Measurements from ENCODE around the gene LSP1. TPM values are rescaled to one million over a fixed set of nuclear protein-coding genes. Genes with fewer than 3 reads are reported as not detected.
A peak's percentile ranks its signal among the peaks of the same experiment; 100 is the strongest.

The LSP1 gene
- total RNA-seq, 2 experiments from 2014 or later: 668 to 687 TPM

GRCh38 chr11:1817000-1817399 lies 35.9 kb upstream of the LSP1 start:
- H3K4me3 Mint-ChIP-seq: no peak overlapping the region
- H3K4me1 Mint-ChIP-seq: no peaks in the 10 kb centered on the region
- H3K36me3 Mint-ChIP-seq (ENCODE audit: low read depth): no peaks in the 10 kb centered on the region
- CTCF ChIA-PET: interaction anchor here (0.7 to 1.5 kb wide), 4 partner anchors 14 to 243 kb away, joined by 3 to 4 read pairs (median 3); no protein-coding TSS in a partner anchor
- H3K9me3 Mint-ChIP-seq: peaks cover 7% of the 10 kb centered on the region
- POLR2A ChIA-PET: no interaction called here
- H3K27ac Mint-ChIP-seq: no peak overlapping the region
- H3K27me3 Mint-ChIP-seq: peaks cover 6% of the 10 kb centered on the region
- DNase-seq: no peak

GRCh38 chr11:1817511-1817910 lies 35.4 kb upstream of the LSP1 start:
- no peaks in the 10 kb centered on the region for H3K4me1 Mint-ChIP-seq
- no peak overlapping the region for H3K27ac Mint-ChIP-seq
- no peak overlapping the region for H3K4me3 Mint-ChIP-seq
- no peaks in the 10 kb centered on the region for H3K36me3 Mint-ChIP-seq (ENCODE audit: low read depth)
- peaks cover 7% of the 10 kb centered on the region for H3K9me3 Mint-ChIP-seq
- DNase-seq: no peak
- peaks cover 3% of the 10 kb centered on the region for H3K27me3 Mint-ChIP-seq
- ChIA-PET POLR2A (no interaction called here), CTCF (interaction anchor here (0.7 to 1.5 kb wide), 5 partner anchors 12 to 243 kb away, joined by 3 to 4 read pairs (median 3); no protein-coding TSS in a partner anchor)

GRCh38 chr11:1819074-1819473 lies 33.8 kb upstream of the LSP1 start:
- Mint-ChIP-seq H3K4me3 (no peak overlapping the region), H3K9me3 (peaks cover 7% of the 10 kb centered on the region), H3K27me3 (no peaks in the 10 kb centered on the region), H3K36me3 (ENCODE audit: low read depth) (no peaks in the 10 kb centered on the region), H3K4me1 (no peaks in the 10 kb centered on the region), H3K27ac (peak overlapping the region; percentile 34)
- CTCF ChIA-PET: interaction anchor here (1.4 kb wide), 1 partner anchor 14 kb away, joined by 3 read pairs; no protein-coding TSS in a partner anchor
- DNase-seq: no peak
- POLR2A ChIA-PET: no interaction called here

GRCh38 chr11:1820463-1821325 lies 32.2 kb upstream of the LSP1 start:
- no peaks in the 10 kb centered on the region for H3K36me3 Mint-ChIP-seq (ENCODE audit: low read depth)
- ChIA-PET CTCF (interaction anchor here (0.8 to 1.0 kb wide), 2 partner anchors 127 kb away, joined by 3 to 4 read pairs; no protein-coding TSS in a partner anchor), POLR2A (no interaction called here)
- no peaks in the 10 kb centered on the region for H3K4me1 Mint-ChIP-seq
- no peak for DNase-seq
- no peaks in the 10 kb centered on the region for H3K27me3 Mint-ChIP-seq
- H3K9me3 Mint-ChIP-seq: peaks cover 7% of the 10 kb centered on the region
- no peak overlapping the region for H3K27ac Mint-ChIP-seq
- H3K4me3 Mint-ChIP-seq: no peak overlapping the region

GRCh38 chr11:1821562-1821961 lies 31.3 kb upstream of the LSP1 start:
- H3K4me3 Mint-ChIP-seq: no peak overlapping the region
- no peaks in the 10 kb centered on the region for H3K4me1 Mint-ChIP-seq
- H3K36me3 Mint-ChIP-seq (ENCODE audit: low read depth): no peaks in the 10 kb centered on the region
- no peak for DNase-seq
- ChIA-PET CTCF (interaction anchor here (0.6 to 1.9 kb wide), 2 partner anchors 114 to 128 kb away, joined by 3 to 9 read pairs; no protein-coding TSS in a partner anchor), POLR2A (no interaction called here)
- H3K27me3 Mint-ChIP-seq: no peaks in the 10 kb centered on the region
- H3K9me3 Mint-ChIP-seq: peaks cover 7% of the 10 kb centered on the region
- H3K27ac Mint-ChIP-seq: no peak overlapping the region

- Mint-ChIP-seq H3K27me3 (no peaks in the 10 kb centered on the region), H3K27ac (no peak overlapping the region), H3K36me3 (ENCODE audit: low read depth) (no peaks in the 10 kb centered on the region), H3K4me3 (no peak overlapping the region), H3K9me3 (peaks cover 7% of the 10 kb centered on the region), H3K4me1 (no peaks in the 10 kb centered on the region)
- DNase-seq: no peak
- CTCF ChIA-PET: interaction anchor here (1.2 to 1.9 kb wide), 2 partner anchors 129 to 170 kb away, joined by 3 to 9 read pairs; no protein-coding TSS in a partner anchor
- POLR2A ChIA-PET: no interaction called here
Observed at GRCh38 chr11:1822648-1823375, 30.1 kb upstream of the LSP1 start.

GRCh38 chr11:1823376-1824220 lies 29.3 kb upstream of the LSP1 start:
- H3K36me3 Mint-ChIP-seq (ENCODE audit: low read depth): no peaks in the 10 kb centered on the region
- no peaks in the 10 kb centered on the region for H3K27me3 Mint-ChIP-seq
- POLR2A ChIA-PET: no interaction called here
- no peaks in the 10 kb centered on the region for H3K4me1 Mint-ChIP-seq
- H3K27ac Mint-ChIP-seq: no peak overlapping the region
- peaks cover 5% of the 10 kb centered on the region for H3K9me3 Mint-ChIP-seq
- H3K4me3 Mint-ChIP-seq: no peak overlapping the region
- DNase-seq: no peak
- CTCF ChIA-PET: interaction anchor here (0.7 to 1.9 kb wide), 4 partner anchors 114 to 171 kb away, joined by 3 to 9 read pairs (median 4); no protein-coding TSS in a partner anchor

- no peak for DNase-seq
- Mint-ChIP-seq H3K4me1 (no peaks in the 10 kb centered on the region), H3K27ac (no peak overlapping the region), H3K4me3 (no peak overlapping the region), H3K9me3 (peaks cover 4% of the 10 kb centered on the region), H3K36me3 (ENCODE audit: low read depth) (no peaks in the 10 kb centered on the region), H3K27me3 (no peaks in the 10 kb centered on the region)
- POLR2A ChIA-PET: no interaction called here
- CTCF ChIA-PET: interaction anchor here (0.5 to 1.7 kb wide), 3 partner anchors 115 to 253 kb away, joined by 3 to 4 read pairs (median 4); no protein-coding TSS in a partner anchor
Observed at GRCh38 chr11:1824221-1825038, 28.5 kb upstream of the LSP1 start.

- H3K9me3 Mint-ChIP-seq: no peaks in the 10 kb centered on the region
- no peak overlapping the region for H3K4me3 Mint-ChIP-seq
- no peak overlapping the region for H3K27ac Mint-ChIP-seq
- ChIA-PET POLR2A (no interaction called here), CTCF (interaction anchor here (0.6 to 1.7 kb wide), 2 partner anchors 131 to 410 kb away, joined by 3 to 4 read pairs; no protein-coding TSS in a partner anchor)
- no peaks in the 10 kb centered on the region for H3K36me3 Mint-ChIP-seq (ENCODE audit: low read depth)
- DNase-seq: no peak
- no peaks in the 10 kb centered on the region for H3K4me1 Mint-ChIP-seq
- no peaks in the 10 kb centered on the region for H3K27me3 Mint-ChIP-seq
Observed at GRCh38 chr11:1825039-1825740, 27.7 kb upstream of the LSP1 start.

- Mint-ChIP-seq H3K27ac (no peak overlapping the region), H3K4me3 (no peak overlapping the region), H3K36me3 (ENCODE audit: low read depth) (no peaks in the 10 kb centered on the region), H3K9me3 (no peaks in the 10 kb centered on the region), H3K27me3 (peaks cover 3% of the 10 kb centered on the region), H3K4me1 (no peaks in the 10 kb centered on the region)
- ChIA-PET CTCF (no interaction called here), POLR2A (no interaction called here)
- no peak for DNase-seq
Observed at GRCh38 chr11:1825785-1826451, 27.0 kb upstream of the LSP1 start.

GRCh38 chr11:1826552-1827094 lies 26.3 kb upstream of the LSP1 start:
- H3K9me3 Mint-ChIP-seq: no peaks in the 10 kb centered on the region
- H3K4me3 Mint-ChIP-seq: no peak overlapping the region
- H3K4me1 Mint-ChIP-seq: no peaks in the 10 kb centered on the region
- no peak for DNase-seq
- ChIA-PET CTCF (no interaction called here), POLR2A (no interaction called here)
- peaks cover 3% of the 10 kb centered on the region for H3K27me3 Mint-ChIP-seq
- no peak overlapping the region for H3K27ac Mint-ChIP-seq
- H3K36me3 Mint-ChIP-seq (ENCODE audit: low read depth): no peaks in the 10 kb centered on the region

Measured in activated CD4-positive, alpha-beta T cell treated with anti-CD3 and anti-CD28 coated beads, Interleukin-2, amount 10 ng/mL, durations not matched to agents 7 days and 5 days (primary cell).